Peyer's patch (tissue), 4 donors: ENCODE data around the gene OR9A4.

ENCODE experiments used
- POLR2A ChIP-seq, 2 donors: fragments of 450-650 bp; IDR thresholded peaks; one replicate each; pipeline ENCODE4 v1.5.1; 2017; ENCODE audit warnings: antibody characterized with exemption in 2 of 2, mild to moderate bottlenecking in 2 of 2, moderate library complexity in 2 of 2
- TF ChIP-seq, protein P1 (sequence below), 6 experiments: fragments of 450-650 bp in 4 of 6; fragments of 200-600 bp in 2 of 6; sonication (generic) in 1 of 6; IDR thresholded peaks; one replicate each; pipeline ENCODE4 v1.5.1; 2017 to 2019; ENCODE audit warnings: antibody characterized with exemption in 6 of 6, mild to moderate bottlenecking in 3 of 6, moderate library complexity in 1 of 6

DNA sequence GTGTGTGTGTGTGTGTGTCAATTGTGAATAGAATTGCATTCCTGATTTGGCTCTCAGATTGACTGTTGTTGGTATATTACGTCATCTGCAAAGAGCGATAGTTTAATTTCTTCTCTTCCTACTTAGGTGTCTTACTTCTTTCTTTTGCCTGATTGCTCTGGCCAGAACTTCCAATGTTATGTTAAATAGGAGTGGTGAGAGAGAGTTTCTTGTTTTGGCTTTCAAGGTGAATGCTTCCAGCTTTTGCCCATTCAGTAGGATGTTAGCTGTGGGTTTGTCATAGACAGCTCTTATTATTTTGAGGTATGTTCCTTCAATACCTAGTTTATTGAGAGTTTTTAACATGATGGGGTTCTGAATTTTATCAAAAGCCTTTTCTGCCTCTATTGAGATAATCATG lies 40.7 kb upstream of the OR9A4 start:
- TF ChIP-seq, protein P1, sequence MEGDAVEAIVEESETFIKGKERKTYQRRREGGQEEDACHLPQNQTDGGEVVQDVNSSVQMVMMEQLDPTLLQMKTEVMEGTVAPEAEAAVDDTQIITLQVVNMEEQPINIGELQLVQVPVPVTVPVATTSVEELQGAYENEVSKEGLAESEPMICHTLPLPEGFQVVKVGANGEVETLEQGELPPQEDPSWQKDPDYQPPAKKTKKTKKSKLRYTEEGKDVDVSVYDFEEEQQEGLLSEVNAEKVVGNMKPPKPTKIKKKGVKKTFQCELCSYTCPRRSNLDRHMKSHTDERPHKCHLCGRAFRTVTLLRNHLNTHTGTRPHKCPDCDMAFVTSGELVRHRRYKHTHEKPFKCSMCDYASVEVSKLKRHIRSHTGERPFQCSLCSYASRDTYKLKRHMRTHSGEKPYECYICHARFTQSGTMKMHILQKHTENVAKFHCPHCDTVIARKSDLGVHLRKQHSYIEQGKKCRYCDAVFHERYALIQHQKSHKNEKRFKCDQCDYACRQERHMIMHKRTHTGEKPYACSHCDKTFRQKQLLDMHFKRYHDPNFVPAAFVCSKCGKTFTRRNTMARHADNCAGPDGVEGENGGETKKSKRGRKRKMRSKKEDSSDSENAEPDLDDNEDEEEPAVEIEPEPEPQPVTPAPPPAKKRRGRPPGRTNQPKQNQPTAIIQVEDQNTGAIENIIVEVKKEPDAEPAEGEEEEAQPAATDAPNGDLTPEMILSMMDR (IDR thresholded peaks at IDR 0.05) = no peak
- TF ChIP-seq POLR2A (IDR thresholded peaks at IDR 0.05) = no peak
